GM12872 (cell line): ENCODE measurements around the gene TWSG1.

Experiments used
- TF ChIP-seq, protein P1 (sequence below): IDR thresholded peaks from 3 replicates; pipeline ENCODE4 v1.5.1; 2011; ENCODE audit warnings: low read depth, mild to moderate bottlenecking, low read length, moderate library complexity; ENCODE audit not compliant: insufficient read depth

The TWSG1 gene

DNA sequence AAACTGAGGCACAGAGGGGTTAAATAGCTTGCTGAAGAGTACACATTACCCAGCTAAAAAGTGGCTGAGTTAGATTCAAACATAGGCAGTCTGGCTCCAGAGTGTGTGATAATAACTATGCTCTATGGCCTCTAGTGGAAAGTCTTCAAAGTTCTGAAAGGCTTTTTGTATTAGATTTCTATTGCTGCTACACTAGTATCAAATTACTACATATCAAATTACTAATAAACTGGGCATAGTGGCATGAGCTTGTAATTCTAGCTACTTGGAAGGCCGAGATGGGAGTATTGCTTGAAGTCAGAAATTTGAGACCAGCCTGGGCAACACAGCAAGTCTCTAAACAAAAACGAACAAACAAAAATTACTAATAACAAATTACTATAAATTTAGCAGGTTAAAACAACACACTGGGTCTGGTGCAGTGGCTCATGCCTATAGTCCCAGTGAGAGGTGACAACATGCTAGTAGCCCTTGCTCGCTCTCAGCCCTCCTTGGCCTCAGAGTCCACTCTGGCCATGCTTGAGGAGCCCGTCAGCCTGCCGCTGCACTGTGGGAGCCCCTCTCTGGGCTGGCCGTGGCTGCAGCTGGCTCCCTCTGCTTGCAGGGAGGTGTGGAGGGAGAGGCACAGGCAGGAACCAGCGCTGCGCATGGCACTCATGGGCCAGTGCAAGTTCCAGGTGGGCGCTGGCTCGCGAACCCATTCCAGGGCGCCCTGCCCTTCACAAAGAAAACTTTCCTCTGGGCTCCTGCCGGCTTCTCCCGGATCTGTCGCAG lies 38.2 kb upstream of the TWSG1 start:
- TF ChIP-seq, protein P1, sequence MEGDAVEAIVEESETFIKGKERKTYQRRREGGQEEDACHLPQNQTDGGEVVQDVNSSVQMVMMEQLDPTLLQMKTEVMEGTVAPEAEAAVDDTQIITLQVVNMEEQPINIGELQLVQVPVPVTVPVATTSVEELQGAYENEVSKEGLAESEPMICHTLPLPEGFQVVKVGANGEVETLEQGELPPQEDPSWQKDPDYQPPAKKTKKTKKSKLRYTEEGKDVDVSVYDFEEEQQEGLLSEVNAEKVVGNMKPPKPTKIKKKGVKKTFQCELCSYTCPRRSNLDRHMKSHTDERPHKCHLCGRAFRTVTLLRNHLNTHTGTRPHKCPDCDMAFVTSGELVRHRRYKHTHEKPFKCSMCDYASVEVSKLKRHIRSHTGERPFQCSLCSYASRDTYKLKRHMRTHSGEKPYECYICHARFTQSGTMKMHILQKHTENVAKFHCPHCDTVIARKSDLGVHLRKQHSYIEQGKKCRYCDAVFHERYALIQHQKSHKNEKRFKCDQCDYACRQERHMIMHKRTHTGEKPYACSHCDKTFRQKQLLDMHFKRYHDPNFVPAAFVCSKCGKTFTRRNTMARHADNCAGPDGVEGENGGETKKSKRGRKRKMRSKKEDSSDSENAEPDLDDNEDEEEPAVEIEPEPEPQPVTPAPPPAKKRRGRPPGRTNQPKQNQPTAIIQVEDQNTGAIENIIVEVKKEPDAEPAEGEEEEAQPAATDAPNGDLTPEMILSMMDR = no peak

DNA sequence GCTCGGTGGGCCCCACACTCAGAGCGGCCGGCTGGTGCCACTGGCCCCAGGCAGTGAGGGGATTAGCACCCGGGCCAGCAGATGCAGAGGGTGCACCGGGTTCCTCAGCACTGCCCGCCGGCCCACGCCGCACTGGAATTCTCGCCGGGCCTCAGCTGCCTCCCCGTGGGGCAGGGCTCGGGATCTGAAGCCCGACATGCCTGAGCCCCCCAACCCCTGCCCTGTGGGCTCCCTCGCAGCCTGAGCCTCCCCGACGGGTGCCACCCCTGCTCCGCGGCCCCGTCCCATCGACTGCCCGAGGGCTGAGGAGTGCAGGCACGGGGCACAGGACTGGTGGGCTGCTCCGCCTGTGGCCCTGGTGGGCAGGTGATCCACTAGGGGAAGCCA lies 37.6 kb upstream of the TWSG1 start:
- TF ChIP-seq, protein P1 = no peak

DNA sequence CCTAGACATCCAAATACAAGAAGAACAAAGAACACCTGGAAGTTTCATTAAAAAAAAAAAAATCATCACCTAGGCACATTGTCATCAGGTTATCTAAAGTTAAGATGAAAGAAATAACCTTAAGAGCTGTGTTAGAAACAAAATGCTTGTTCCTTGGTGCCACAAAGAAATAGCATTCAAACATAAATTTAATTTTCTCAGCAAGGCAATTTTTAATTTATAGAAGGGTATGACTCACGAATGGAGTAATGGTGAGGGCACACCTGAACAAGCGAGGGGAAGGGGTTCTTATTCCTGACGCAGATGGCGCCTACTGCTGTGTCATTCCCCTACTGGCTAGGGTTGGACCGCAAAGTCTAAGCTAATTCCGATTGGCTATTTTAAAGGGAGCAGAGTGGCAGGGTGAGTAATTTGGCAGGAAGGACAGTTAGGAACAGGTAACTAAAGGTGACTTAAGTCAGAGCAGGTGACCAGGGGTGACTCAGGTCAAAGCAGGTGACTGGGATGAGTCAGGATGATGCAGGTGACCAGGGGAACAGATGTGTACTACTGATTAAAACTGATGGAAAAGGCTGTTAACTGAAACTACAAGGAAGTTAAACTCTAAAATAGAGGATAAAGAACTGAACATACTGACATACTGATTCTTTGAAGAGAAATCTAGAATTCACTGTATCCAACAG lies 30.0 kb upstream of the TWSG1 start:
- TF ChIP-seq, protein P1 = no peak

DNA sequence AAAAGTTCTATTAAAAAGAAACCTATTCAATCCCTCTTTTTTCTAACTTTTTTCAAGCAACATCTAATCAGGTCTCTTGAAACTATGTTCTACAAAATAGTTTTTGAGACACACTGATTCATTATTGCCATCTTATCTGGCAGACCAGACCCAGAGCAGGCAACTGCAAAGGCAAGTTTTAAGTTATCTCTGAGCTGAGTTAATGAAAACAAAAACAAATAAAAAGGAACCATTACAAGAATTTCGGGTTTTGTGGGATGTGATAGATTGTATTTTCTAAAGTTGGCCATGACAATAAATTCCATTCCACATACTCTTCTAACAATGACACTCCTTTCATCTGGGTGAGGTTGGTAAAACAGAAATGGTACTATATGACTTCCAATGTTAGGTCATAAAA lies 15.2 kb upstream of the TWSG1 start:
- TF ChIP-seq, protein P1 = no peak

DNA sequence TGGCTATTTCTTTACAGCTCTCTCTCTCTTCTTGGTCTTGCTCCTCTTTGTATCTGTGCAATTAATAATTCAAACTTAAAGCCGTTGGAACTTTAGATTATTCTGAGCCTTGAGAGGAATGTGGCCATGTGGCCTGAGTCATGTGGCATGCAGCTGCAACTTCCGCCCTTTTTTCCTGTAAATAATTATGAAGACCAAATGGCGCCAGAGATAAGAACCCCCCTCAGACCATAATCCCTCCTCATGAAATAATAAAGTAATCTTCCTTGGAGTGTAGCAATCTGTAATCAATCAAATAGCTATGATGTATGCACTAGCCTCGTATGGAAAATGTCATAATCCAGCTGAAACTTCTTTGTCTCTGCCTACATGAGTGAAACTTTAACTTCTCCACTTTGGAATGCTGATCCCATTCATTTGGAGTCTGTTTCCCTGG lies 13.5 kb upstream of the TWSG1 start:
- TF ChIP-seq, protein P1 = no peak

DNA sequence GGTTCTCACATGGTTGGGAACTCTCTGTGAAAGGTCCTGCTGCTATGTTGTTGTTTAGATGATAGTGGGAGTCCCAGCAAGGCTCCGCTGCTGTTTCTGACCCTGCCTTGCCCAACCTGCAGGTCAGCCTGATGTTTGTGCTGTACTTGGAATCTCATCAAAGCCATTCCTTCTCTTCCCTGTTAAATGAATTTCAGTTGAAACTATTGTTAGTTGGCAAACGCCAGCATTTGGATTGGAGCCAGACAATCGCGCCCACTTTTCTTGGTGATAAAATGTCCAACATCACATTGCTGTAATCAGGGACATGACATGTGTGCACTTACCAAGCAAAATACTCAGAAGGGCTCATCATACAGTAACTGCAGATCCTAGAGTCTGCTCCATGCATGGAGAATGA lies 12.8 kb upstream of the TWSG1 start:
- TF ChIP-seq, protein P1 = no peak

DNA sequence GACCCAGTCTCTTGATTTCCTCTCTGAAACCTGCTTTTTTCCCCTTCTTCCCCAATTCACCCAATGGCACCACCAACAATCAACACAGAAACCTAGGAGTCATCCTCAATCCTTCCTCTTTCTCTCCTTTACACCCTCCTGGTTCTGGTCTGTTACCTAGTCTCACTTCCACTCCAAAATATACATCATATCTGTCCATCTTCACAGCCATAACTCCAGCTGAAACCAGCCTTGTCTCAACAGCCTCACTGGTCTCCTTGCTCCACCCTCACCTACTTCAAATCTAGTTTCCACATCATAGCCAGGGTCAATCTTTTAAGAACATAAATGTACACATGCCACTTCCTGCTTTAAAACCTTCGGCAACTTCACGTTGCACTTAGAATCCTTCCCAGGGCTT lies 11.8 kb upstream of the TWSG1 start:
- TF ChIP-seq, protein P1 = no peak
